IPS DF 4.7 (cell line): ENCODE measurements around the gene ADARB2.
"Not testable (repeated sequence)": the region's sequence is repeated elsewhere in the genome, so short reads cannot be mapped to it uniquely, and the experiment has no call there.

Source experiments
- DNase-seq: peaks from one replicate; pipeline ENCODE4 v3.0.0-alpha.2; 2013; ENCODE audit warnings: low spot score; ENCODE audit errors: extremely low read depth

ADARB2 gene

GRCh38 chr10:1328981-1329614, 408.2 kb downstream of the ADARB2 start:
- DNase-seq = no peak

GRCh38 chr10:1328161-1328823, 409.0 kb downstream of the ADARB2 start:
- no peak for DNase-seq

GRCh38 chr10:1327759-1328158, 409.6 kb downstream of the ADARB2 start:
- no peak for DNase-seq

- DNase-seq = not testable (repeated sequence)
Measured at GRCh38 chr10:1326514-1326913, 410.8 kb downstream of the ADARB2 start.

- DNase-seq = no peak
Measured at GRCh38 chr10:1324903-1325302, 412.4 kb downstream of the ADARB2 start.

- no peak for DNase-seq
Measured at GRCh38 chr10:1323951-1324350, 413.4 kb downstream of the ADARB2 start.

- no peak for DNase-seq
Measured at GRCh38 chr10:1320739-1321320, 416.5 kb downstream of the ADARB2 start.

DNA sequence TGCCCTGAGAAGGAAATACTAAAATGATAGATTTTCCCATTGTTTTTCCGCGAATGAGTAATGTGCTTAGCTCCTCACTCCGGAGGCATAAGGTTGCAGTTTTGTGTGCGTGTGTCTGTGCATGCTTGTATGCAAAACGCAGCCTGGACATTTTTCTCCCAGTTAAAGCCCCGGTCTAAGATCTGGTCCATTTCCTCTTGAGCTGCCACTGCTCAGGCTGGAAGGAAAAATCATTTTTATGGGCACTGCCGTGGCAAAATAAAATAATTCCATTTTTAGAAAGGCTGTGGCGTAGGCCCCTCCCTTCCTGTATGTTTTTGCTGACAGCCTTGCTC, 420.5 kb downstream of the ADARB2 start:
- no peak for DNase-seq

DNA sequence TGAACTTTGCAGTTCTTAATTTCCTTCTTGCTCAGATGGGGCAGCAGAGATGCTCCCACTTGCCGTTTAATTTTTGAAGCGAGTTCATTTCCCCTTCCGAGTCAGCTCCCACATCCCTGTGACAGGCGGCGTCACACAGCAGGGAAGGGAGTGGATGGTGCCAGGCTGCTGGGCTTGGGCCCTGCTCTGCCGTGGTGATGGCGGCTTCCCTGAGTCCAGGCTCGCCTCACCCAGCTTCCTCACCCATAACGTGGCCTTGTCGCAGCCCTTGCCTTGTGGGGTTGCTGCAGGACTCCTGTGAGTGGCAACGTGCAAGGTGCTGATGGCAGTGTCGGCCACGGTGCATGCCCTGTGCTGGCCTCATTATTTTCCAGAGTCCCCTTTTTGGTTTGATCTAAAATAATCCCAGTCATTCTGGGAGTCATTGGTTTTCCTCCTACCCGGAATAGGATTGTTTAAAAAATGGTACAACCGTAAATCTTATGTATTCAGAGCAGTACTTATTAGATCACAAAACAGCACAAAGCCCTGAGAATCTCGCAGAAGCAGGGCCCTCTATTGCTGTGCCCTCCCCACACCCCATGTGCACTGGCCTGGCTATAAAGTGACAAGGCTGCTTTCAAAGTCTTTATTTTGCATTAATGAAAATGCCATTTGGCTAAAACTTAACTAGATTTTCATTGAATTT, 421.1 kb downstream of the ADARB2 start:
- no peak for DNase-seq

DNA sequence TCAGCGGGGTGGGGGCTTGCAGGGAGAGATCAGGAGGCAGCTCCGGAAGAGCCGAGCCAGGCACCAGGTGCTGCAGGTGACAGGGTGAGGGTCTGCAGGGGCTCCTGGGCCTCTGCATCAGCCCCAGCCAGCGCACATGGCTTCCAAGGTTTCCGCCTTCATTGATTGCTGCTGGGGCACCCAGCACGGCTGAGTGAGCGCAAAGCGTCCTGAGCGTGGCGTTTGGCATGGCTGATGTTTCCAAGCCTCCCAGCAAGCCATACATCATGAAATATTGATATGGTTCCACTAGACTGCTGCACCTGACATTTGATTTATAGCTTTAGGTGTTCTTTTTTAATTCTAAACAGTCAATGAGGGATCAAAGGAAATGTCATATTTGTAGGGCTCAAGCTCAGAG, 422.1 kb downstream of the ADARB2 start:
- DNase-seq = no peak

DNA sequence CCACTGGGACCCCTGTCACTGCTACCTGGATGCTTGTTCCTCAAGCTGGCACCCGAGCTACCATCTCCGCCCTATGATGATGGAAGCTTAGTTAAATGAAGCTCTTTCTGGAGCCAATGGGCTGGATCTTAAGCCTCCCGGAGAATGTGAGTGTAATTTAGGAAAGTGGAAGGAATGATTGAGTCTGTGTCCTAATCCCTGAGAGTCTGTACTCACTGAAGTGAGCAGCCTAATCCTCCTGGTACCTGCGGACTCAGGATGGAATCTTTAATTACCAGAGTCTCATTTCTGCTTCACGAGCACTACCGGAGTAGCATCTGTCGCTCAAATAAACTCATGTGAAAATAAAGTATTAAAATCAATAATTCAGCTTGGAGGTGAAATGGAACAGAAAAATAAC, 425.6 kb downstream of the ADARB2 start:
- no peak for DNase-seq

DNA sequence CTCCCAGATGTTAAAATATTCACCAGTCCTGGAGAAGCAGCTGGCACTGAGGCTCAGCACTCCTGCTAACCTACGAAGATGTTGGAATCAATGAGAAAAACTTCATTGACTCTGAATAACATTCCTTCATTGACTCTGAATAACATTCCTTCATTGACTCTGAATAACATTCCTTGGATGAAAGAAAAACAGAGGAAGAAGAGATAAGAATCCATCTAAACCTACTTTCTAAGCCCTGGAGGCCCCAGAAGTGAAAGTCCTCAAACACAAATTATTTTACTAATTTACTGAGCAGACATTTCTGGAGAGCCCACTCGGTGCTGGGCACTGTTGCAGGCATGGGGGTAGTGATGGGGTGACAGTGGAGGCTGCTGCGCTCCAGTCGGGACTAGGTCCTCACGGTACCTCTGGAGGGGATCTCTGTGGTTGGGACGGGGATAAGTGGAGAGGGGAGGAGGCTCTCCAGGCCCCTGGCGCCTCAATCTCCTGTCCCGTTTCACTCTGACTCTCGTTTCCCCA, 427.0 kb downstream of the ADARB2 start:
- peak; percentile 56 for DNase-seq

- peak; percentile 38 for DNase-seq
Measured at GRCh38 chr10:1309617-1310270, 427.6 kb downstream of the ADARB2 start.

DNA sequence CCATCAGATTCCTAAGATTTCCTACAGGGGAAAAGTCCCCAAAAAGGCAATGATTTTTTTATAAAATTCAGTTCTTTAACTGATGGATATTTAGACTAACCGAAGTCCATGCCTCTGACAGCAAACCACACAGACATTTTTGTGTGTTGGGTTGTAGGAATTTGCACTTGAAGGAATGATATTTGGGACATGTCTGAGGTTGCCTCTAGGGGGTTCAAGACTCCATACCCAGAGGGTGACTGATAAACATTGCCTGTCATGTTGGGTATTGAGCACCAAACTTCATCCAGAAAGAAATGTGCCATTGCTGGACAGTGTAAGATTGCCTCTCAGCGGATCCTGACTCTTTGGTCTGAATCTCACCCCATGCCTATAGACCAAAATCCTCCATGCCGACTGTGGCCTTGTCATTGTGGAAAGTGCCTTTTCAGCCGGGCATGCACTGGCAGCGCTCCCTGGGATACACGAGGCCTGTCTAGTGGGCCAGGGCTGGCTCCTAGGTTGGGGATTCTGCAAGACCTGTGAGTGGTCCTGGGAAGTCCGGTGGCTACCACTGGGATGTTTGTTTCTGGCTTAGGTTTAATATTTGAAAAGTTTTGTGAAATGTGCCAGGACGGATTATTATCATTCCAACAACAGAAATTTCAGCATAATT, 428.2 kb downstream of the ADARB2 start:
- no peak for DNase-seq

GRCh38 chr10:1308173-1308961, 429.0 kb downstream of the ADARB2 start:
- DNase-seq = no peak

- no peak for DNase-seq
Measured at GRCh38 chr10:1301143-1301542, 436.2 kb downstream of the ADARB2 start.

DNA sequence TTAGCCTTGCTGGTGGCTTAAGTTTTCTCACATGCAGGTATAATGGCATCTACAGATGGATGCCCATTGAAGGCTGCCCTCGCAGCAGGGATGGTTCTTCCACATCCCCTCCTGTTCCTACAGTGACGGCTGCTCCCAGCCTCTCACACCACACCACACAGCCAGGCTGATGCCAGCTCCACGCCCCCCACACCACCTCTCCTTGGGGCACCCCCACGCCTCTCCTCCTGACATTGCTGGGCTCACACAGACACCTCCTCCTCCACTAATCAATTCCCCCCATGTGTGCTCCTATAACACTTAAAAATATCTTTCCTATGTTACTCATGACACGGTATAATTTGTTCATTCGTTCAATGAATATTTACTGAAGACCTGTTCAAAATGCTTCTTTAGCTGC, 437.1 kb downstream of the ADARB2 start:
- no peak for DNase-seq

DNA sequence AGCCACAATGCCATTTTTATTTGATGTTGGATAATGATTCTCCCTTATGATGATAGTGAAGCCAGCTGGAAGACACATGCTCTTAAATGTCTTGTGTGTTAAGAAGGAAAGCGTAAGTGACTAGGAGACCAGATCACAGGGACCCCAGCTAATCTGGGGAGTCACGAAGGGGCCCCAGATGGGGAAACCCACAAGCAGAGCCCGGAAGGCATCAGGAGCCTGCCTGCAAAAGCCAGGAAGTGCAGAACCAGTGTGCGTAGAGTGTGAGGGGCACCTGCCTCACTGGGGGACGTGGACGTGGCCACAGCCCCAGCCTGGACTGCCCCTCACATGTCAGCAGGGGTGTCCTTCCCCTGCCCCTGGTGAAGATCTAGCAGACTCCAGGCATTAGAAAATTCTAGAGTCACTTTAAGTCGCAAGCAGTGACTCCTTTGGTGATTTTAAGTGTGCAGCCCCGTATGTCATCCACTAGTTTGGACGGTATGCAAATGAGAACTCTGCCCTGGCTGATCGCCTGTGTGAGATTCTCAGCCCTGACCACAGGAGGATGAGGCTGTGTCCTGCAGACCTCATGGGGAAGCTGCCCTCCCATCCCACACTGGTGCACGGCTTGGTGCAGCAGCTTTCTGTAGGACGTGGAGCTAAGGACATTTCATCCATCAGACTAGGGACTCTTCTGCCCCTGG, 438.1 kb downstream of the ADARB2 start:
- no peak for DNase-seq

DNA sequence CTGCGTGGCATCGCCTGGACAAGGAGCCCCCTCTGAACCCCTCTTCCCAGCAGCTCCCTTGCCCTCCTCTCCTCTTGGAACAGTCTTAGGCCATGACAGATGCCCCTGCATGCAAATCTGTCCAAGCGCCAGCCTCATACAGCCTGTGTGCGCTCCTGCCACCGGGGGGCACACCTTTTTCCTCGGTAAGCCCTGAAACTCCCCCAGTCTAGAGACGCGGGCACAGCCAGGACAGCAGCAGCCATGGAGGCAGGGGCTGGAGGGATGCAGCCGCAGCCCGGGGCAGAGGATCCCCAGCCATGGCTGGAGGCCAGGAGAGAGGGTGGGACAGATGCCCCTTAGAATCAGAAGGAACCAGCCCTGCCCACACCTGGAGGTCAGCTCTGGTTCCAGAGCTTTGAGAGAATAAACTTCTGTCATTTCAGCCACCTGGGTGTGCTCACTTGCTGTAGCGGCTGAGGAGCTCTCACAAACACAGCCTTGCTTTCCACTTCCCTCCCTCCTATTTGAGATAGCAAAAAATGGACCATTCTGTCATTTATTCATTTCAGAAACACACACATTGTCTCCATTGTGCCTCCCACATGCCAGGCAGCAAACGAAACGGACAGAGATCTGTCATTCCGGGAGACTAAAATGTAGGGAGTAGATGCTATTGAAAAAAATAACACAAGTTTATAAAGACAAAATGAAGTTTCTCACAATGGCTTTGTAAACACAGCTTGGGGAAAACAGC, 439.6 kb downstream of the ADARB2 start:
- DNase-seq = peak; percentile 30
